Ammon's horn (tissue), 1 donor: ENCODE results near the gene JPT1.
A peak's percentile ranks its signal among the peaks of the same experiment; 100 is the strongest.
"Not testable (repeated sequence)": the region's sequence is repeated elsewhere in the genome, so short reads cannot be mapped to it uniquely, and the experiment has no call there.

Experiments used
- DNase-seq: peaks from one replicate; pipeline ENCODE4 v3.0.0-alpha.2; 2016; ENCODE audit warnings: low spot score

JPT1 gene

GRCh38 chr17:75155191-75155601 is 884 bp upstream of the JPT1 start:
- no peak for DNase-seq

GRCh38 chr17:75153780-75154194 is 525 bp downstream of the JPT1 start:
- no peak for DNase-seq

- DNase-seq = no peak
These were observed 1.2 kb downstream of the JPT1 start for GRCh38 chr17:75152922-75153779.

DNA sequence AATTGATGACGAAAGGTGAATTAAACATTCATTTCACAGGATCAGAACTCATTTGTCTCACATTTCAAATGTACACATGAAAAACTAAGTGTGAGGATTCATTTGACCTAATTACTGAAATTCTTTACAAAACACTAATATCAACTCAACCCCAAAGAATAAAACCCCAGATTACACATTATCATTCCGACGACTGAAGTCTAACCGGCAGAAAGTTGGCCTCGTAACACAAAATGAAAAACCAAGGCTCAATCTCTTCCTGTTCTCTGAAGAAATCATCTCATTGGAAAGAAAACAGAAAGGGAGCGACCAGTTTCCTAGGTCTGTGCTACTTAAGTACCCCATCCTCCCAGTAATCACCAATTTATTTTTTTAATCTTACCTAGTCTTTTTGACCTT is 1.8 kb downstream of the JPT1 start:
- DNase-seq = no peak

- DNase-seq = no peak
These were observed 2.4 kb downstream of the JPT1 start for GRCh38 chr17:75151930-75152329.

GRCh38 chr17:75147878-75148546 is 6.3 kb downstream of the JPT1 start:
- no peak for DNase-seq

DNA sequence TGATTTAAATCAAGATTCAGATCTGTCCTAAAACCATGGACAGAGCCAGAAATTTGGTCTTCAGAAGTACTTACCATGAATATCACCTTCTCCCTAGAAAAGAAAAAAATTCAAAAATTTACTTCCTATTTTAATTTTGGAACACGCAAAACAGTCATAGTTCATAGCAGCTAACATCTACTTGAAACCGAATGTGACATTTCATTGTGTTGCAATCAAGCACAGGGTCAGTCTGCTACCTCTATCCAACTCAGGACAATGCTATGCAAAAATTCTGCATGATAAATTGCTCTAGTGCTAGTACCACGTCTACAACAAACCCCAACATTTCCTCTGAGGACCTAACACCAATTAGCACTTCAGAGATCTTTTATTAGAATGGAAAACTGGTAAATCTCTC is 7.7 kb downstream of the JPT1 start:
- no peak for DNase-seq

GRCh38 chr17:75144816-75145512 is 9.3 kb downstream of the JPT1 start:
- peak; percentile 43 for DNase-seq

DNA sequence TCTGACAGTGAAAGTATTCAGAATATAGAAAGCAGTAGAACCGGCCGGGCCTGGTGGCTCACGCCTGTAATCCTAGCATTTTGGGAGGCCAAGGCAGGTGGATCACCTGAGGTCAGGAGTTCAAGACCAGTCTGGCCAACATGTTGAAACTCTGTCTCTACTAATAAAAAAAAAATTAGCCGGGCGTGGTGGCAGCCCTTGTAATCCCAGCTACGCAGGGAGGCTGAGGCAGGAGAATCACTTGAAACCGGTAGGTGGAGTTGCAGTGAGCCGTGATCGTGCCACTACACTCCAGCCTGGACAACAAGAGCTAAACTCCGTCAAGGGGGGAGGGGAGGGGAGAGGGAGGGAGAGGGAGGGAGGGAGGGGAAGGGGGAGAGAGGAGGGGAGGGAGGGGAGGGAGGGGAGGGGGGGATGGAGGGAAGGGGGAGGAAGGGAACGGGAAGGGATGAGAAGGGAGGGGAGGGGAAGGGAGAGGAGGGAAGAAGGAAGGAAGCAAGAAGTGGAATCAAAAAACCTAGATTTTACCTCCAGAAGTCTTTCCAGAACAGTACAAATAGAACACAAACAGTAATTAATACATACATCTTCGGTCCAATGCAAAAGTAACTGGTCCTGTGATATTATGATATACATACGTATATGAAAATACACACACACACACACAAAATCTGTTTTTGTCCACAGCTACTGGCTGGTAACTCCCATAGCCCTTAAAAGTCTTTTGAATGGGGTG is 11.9 kb downstream of the JPT1 start:
- no peak for DNase-seq

DNA sequence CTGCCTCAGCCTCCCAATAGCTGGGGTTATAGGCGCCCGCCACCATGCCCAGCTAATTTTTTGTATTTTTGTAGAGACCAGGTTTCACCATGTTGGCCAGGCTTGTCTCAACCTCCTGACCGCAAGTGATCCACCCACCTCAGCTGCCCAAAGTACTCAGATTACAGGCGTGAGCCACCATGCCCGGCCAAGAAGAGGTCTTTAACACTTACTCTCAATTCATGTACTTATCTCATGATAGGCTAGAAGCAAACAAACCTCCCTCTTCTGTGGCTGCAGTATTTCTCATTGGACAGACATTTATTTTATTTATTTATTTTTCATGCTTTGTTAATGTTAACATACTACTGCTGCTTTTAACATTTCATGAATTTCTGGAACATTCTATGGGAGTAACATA is 15.8 kb downstream of the JPT1 start:
- no peak for DNase-seq

GRCh38 chr17:75137762-75138161 is 16.6 kb downstream of the JPT1 start:
- DNase-seq = not testable (repeated sequence)

DNA sequence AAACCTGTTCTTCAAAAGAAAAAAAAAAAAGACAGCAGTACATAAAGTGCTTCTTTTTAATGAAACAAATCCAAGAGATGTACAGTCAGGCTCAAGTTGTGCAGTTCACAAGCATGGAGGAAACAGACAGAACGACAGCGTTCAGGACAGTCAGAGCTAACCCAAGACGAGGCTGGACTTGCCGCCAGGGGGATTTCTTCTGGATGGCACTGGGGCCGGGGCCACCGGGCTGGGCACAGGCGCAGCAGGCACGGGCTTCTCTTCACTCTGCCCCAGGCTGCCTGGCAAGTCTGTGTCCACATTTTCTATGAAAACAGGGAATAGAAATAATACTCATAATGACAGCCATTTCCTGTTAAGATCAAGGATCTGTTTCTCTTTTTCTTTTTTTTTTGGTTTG is 18.4 kb downstream of the JPT1 start:
- no peak for DNase-seq

- no peak for DNase-seq
These were observed 18.9 kb downstream of the JPT1 start for GRCh38 chr17:75135452-75135851.

GRCh38 chr17:75133607-75134347 is 20.5 kb downstream of the JPT1 start:
- DNase-seq = not testable (repeated sequence)

DNA sequence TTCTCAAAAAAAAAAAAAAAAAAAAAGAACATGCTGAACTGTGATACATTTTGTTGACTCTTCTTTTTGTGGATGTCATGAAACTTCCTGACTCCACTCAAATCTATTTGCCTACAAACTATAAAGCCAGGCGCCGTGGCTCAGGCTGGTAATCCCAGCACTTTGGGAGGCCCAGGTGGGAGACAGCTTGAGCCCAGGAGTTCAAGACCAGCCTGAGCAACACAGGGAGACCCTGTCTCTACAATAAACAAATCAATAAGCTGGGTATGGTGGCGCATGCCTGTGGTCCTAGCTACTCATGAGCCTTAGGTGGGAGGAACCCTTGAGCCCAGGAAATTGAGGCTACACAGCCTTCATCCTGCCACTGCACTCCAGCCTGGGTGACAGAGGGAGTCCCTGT is 21.3 kb downstream of the JPT1 start:
- no peak for DNase-seq

- not testable (repeated sequence) for DNase-seq
These were observed 22.0 kb downstream of the JPT1 start for GRCh38 chr17:75132018-75133000.

DNA sequence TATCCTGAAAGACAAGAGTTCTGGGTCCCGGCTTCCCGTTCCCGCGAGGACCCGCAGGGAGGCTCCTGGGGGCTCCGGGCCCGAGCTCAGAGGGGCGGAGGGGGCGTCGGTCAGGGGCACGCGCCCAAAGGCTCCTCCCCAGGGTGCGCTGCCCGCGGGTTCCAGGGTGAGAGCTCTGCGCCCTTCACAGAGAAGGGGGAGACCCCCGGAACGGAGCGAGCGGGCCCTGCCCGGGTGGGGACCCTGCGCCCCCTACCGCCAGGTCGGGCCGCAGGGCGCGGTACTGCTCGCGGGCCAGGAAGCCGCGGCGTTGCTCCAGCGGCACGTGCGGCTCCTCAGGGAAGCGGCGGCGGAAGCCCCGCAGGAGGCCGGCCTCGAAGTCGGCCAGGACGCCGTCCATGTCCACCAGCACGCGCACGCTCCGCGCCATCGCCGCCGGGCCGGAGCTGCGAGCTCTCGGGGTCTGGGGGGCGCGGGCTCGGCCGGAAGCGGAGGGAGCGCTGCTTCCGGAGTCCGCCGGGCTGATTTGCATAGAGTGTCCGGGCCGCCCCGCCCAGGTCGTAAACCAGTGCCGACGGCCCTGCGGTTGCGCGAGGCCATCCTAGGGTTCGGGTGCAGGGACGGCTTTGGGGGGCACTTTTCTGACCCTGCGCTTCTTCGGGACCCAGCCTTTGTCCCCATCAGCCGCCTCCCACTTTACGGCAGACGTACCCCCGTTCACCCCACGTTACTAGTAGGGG is 22.9 kb downstream of the JPT1 start, which contains the start of gene NT5C:
Gene NT5C (minus strand): TSS at position 465 of the 740 bp plus-strand sequence. CDS start 35 bp downstream, at position 430.
- DNase-seq = peak; percentile 75

DNA sequence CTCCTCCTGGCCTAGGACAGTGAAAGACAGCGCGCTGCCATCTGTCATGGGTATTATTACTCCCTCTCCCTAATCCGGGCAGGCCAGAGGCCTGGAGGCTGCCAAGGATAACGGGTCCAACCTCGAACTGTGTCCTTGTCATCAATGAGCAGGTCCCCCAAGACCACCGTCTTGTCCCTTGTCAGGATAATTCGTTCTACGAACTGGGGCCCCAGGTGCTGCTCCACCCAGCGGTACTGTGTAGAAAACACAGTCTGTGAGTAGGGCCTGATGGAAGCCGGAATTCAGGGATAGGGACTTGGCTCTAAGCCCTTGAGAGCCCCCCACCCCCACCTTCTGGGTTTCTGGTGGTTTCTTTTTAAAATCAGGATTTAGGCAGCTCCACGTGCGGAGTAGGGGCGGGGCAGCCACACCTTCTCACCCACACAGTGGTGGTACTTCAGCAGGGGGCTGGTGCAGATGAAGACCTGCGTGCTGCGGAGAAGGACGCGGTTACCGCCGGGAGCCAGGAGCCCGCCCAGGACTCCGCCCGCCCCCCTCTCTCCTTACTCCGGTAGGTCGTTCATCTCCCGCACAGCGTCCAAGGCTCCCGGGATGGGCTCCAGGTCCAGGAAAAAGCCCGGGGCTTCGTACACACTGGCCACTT is 23.6 kb downstream of the JPT1 start:
- DNase-seq = peak; percentile 54
